CD4-positive, alpha-beta T cell (primary cell): ENCODE measurements around the gene DEPDC5. TPM values are rescaled to one million over a fixed set of nuclear protein-coding genes. Genes with fewer than 3 reads are reported as not detected.

Experiments used
- ATAC-seq: fragments of 200-7000 bp; cut with Tn5 transposase; one replicate; pipeline ENCODE4 v1.10.0; 2022; ENCODE audit warnings: mild to moderate bottlenecking; ENCODE audit not compliant: poor library complexity
- CTCF ChIA-PET: fragments of 350-600 bp; sonication (Branson Sonifier 250); formaldehyde crosslinking; loops from one replicate; lab custom pipeline; 2021; ENCODE audit warnings: antibody characterized with exemption, inconsistent platforms; lab: Charles Lee
- POLR2A ChIA-PET: fragments of 350-600 bp; sonication (Branson Sonifier 250); formaldehyde crosslinking; loops from one replicate; lab custom pipeline; 2021; ENCODE audit warnings: antibody characterized with exemption, inconsistent platforms; lab: Charles Lee
- DNase-seq, 14 experiments: peaks; one replicate each; pipeline ENCODE4 v3.0.0-alpha.2; 2013 to 2020; ENCODE audit warnings: mixed read lengths in 2 of 14
- H3K27ac ChIP-seq, 2 donors: one replicate each; pipeline versions ENCODE4 v1.5.1 to v1.7.0; 2013; ENCODE audit warnings: low read length in 2 of 2, low read depth in 1 of 2, mild to moderate bottlenecking in 1 of 2
- H3K27me3 ChIP-seq, 2 experiments: 1 replicate in 1 of 2; 2 replicates in 1 of 2; pipeline versions ENCODE4 v1.6.1 to v1.7.0; 2013; ENCODE audit warnings: low read length in 2 of 2, control low read depth in 1 of 2, mild to moderate bottlenecking in 1 of 2, moderate library complexity in 1 of 2; ENCODE audit not compliant: insufficient read depth in 2 of 2, control insufficient read depth in 1 of 2
- H3K36me3 ChIP-seq: one replicate; pipeline ENCODE4 v1.6.1; 2013; ENCODE audit warnings: low read length, control low read depth; ENCODE audit not compliant: insufficient read depth
- H3K4me1 ChIP-seq: one replicate; pipeline ENCODE4 v1.6.1; 2013; ENCODE audit warnings: low read length, control low read depth; ENCODE audit not compliant: insufficient read depth
- H3K4me3 ChIP-seq: one replicate; pipeline ENCODE4 v1.5.1; 2013; ENCODE audit warnings: mild to moderate bottlenecking, low read length, moderate library complexity
- H3K9me3 ChIP-seq, 2 experiments: 1 replicate in 1 of 2; 2 replicates in 1 of 2; pipeline versions ENCODE4 v1.6.1 to v1.7.0; 2013; ENCODE audit warnings: low read length in 2 of 2, mild to moderate bottlenecking in 2 of 2, control low read depth in 1 of 2, moderate library complexity in 1 of 2; ENCODE audit not compliant: control insufficient read depth in 1 of 2, insufficient read depth in 1 of 2
- H3K27ac Mint-ChIP-seq: one replicate; pipeline ENCODE4 v1.8.0; 2020; ENCODE audit warnings: mixed read lengths
- H3K27me3 Mint-ChIP-seq: one replicate; pipeline ENCODE4 v1.8.0; 2021; ENCODE audit warnings: mixed read lengths
- H3K36me3 Mint-ChIP-seq: one replicate; pipeline ENCODE4 v1.8.0; 2021; ENCODE audit warnings: low read depth, mixed read lengths
- H3K4me1 Mint-ChIP-seq: one replicate; pipeline ENCODE4 v1.8.0; 2021; ENCODE audit warnings: low read depth, mixed read lengths
- H3K4me3 Mint-ChIP-seq: one replicate; pipeline ENCODE4 v1.8.0; 2020; ENCODE audit warnings: mild to moderate bottlenecking, mixed read lengths
- H3K9me3 Mint-ChIP-seq: one replicate; pipeline ENCODE4 v1.8.0; 2020; ENCODE audit warnings: mixed read lengths
- CTCF ChIP-seq: fragments of 200-600 bp; IDR thresholded peaks from one replicate; pipeline ENCODE4 v1.8.0; 2022; ENCODE audit warnings: antibody characterized with exemption, mild to moderate bottlenecking
- intact Hi-C, 2 experiments: fragments of 100-400 bp; cut with DNase I in 1 of 2; cut with micrococcal nuclease in 1 of 2; formaldehyde crosslinking; loops; one replicate each; pipeline versions ENCODE4 v1.15.1 to v1.9.0; 2023 to 2025; cut with DNase I, micrococcal nuclease
- total RNA-seq, 174 experiments: library from RNA in 2 of 174; stranded (reverse) in 2 of 174; gene quantifications; one replicate each; pipeline ENCODE4 v1.2.3 and lab custom pipeline; 2021 to 2026

The DEPDC5 gene
- total RNA-seq, 2 experiments from 2014 or later, result 32.9 to 36.6 TPM

DNA sequence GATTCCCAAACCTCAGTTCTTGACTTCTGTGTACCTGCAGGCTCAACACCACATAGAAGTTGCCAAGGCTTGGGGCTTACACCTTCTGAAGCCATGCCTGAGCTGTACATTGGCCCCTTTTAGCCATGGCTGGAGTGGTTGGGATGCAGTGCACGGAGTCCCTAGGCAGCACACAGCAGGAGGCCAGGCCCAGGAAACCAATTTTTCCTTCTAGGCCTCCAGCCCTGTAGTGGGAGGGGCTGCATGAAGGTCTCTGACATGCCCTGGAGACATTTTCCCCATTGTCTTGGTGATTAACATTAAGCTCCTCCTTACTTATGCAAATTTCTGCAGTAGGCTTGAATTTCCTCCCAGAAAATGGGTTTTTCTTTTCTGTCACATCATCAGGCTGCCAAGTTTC is 94.6 kb downstream of the DEPDC5 start:
- Mint-ChIP-seq H3K27ac (no peak overlapping the region), H3K9me3 (no peaks in the 10 kb centered on the region), H3K4me3 (no peak overlapping the region), H3K4me1 (no peaks in the 10 kb centered on the region), H3K27me3 (no peaks in the 10 kb centered on the region), H3K36me3 (peaks cover 76% of the 10 kb centered on the region)
- POLR2A ChIA-PET, result no interaction called here
- Histone ChIP-seq H3K27me3 (no peaks in the 10 kb centered on the region), H3K9me3 (no peaks in the 10 kb centered on the region), H3K4me1 (no peaks in the 10 kb centered on the region), H3K36me3 (peaks cover 86% of the 10 kb centered on the region), H3K4me3 (no peak overlapping the region), H3K27ac (no peak overlapping the region)
- CTCF ChIA-PET, result no interaction called here
- no peak for DNase-seq
- ATAC-seq, result no peak
- no peak for TF ChIP-seq CTCF
- intact Hi-C loops, result loop anchor here in 1 of 2 experiments (10.0 kb wide), 1 partner anchor 96 kb away; the partner anchor contains the start of gene YWHAH

GRCh38 chr22:31850135-31850534 is 96.3 kb downstream of the DEPDC5 start:
- Mint-ChIP-seq H3K4me3 (no peak overlapping the region), H3K9me3 (no peaks in the 10 kb centered on the region), H3K4me1 (no peaks in the 10 kb centered on the region), H3K27ac (no peak overlapping the region), H3K27me3 (no peaks in the 10 kb centered on the region), H3K36me3 (peaks cover 77% of the 10 kb centered on the region)
- ATAC-seq, result no peak
- ChIA-PET CTCF (no interaction called here), POLR2A (no interaction called here)
- TF ChIP-seq CTCF, result no peak
- H3K27ac ChIP-seq, result no peak overlapping the region
- H3K36me3 ChIP-seq, result peaks cover 75% of the 10 kb centered on the region
- no peak for DNase-seq
- intact Hi-C loops, result no loop called here
- H3K27me3 ChIP-seq, result no peaks in the 10 kb centered on the region
- H3K4me3 ChIP-seq, result no peak overlapping the region
- no peaks in the 10 kb centered on the region for H3K9me3 ChIP-seq
- no peaks in the 10 kb centered on the region for H3K4me1 ChIP-seq

GRCh38 chr22:31852691-31853421 is 99.0 kb downstream of the DEPDC5 start:
- H3K27me3 Mint-ChIP-seq, result no peaks in the 10 kb centered on the region
- H3K27ac ChIP-seq, result no peak overlapping the region
- ATAC-seq, result no peak
- no peaks in the 10 kb centered on the region for H3K4me1 Mint-ChIP-seq
- no peak for DNase-seq
- H3K9me3 Mint-ChIP-seq, result no peaks in the 10 kb centered on the region
- ChIA-PET POLR2A (no interaction called here), CTCF (no interaction called here)
- no peaks in the 10 kb centered on the region for H3K27me3 ChIP-seq
- no peaks in the 10 kb centered on the region for H3K4me1 ChIP-seq
- no peak overlapping the region for H3K27ac Mint-ChIP-seq
- peaks cover 63% of the 10 kb centered on the region for H3K36me3 Mint-ChIP-seq
- no peak overlapping the region for H3K4me3 ChIP-seq
- no peak for TF ChIP-seq CTCF
- no peak overlapping the region for H3K4me3 Mint-ChIP-seq
- no peaks in the 10 kb centered on the region for H3K9me3 ChIP-seq
- intact Hi-C loops, result no loop called here
- peaks cover 56% of the 10 kb centered on the region for H3K36me3 ChIP-seq
